C4-2B (cell line): ENCODE results near the gene GPR157.
A peak's percentile ranks its signal among the peaks of the same experiment; 100 is the strongest.

ENCODE experiments used
- H3K27ac ChIP-seq: fragments of 450-650 bp; 2 replicates; pipeline ENCODE4 v1.5.1; 2017
- ZFX ChIP-seq: fragments of 450-650 bp; IDR thresholded peaks from 2 replicates; pipeline ENCODE4 v1.6.1; 2017
- TF ChIP-seq, protein P1 (sequence below): fragments of 450-650 bp; conservative IDR thresholded peaks from 2 replicates; pipeline ENCODE4 v1.5.1; 2017; ENCODE audit warnings: mild to moderate bottlenecking

Gene GPR157

DNA sequence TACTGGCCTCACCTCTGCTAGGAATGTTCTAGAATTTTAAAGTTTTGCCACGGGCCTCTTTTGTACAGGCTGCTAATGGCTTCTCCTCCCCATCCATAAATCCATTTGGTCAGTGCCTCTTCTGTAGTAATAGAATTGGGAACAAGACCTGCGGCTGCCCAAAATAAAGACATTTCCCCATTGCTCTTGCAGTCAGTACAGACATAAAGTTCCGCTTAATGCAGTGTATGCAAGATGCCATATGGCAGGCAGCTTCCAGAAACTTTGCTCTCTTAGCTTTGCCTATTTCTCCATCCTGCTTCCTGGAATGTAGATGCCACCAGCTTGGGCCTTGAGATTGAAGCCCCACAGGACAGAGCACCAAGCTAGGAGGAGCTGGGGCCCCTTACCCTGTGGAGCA is 55.8 kb downstream of the GPR157 start:
- TF ChIP-seq, protein P1, sequence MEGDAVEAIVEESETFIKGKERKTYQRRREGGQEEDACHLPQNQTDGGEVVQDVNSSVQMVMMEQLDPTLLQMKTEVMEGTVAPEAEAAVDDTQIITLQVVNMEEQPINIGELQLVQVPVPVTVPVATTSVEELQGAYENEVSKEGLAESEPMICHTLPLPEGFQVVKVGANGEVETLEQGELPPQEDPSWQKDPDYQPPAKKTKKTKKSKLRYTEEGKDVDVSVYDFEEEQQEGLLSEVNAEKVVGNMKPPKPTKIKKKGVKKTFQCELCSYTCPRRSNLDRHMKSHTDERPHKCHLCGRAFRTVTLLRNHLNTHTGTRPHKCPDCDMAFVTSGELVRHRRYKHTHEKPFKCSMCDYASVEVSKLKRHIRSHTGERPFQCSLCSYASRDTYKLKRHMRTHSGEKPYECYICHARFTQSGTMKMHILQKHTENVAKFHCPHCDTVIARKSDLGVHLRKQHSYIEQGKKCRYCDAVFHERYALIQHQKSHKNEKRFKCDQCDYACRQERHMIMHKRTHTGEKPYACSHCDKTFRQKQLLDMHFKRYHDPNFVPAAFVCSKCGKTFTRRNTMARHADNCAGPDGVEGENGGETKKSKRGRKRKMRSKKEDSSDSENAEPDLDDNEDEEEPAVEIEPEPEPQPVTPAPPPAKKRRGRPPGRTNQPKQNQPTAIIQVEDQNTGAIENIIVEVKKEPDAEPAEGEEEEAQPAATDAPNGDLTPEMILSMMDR: no peak
- no peak for TF ChIP-seq ZFX
- no peak overlapping the region for H3K27ac ChIP-seq

DNA sequence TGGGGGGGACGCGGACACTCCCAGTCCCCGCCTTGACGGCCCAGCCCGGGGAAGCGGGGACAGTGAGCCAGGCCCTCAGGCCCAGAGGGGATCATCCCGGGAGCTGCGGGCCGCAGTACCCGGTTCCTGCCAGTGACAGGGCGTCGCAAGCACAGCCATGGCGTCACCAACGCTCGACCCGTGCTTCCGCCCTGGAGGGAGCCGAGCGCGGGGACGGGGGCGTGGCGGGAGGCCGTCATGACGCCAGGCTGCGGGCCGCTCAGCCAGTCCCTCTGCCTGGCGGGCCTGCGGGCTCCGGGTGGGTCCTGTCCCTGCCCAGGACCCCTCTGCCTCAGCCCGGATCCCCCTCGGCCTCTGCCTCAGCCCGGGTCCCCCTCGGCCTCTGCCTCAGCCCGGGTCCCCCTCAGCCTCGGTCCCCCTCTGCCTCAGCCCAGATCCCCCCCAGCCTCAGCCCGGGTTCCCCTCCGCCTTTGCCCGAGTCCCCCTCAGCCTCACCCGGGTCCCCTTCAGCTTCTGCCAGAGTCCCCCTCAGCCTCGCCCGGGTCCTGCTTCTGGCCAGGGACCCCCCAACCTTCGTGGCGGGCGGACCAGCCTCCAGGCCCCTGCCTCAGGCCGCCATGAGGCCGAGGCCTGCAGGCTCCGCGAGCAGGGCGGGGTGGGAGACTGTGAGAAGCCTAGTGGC is 57.2 kb downstream of the GPR157 start:
- TF ChIP-seq, protein P1: no peak
- no peak for TF ChIP-seq ZFX
- H3K27ac ChIP-seq: peak overlapping the region; percentile 36

- peak overlapping the region; percentile 36 for H3K27ac ChIP-seq
- TF ChIP-seq, protein P1: no peak
- TF ChIP-seq ZFX: no peak
Observed at GRCh38 chr1:9070486-9070885, 58.4 kb downstream of the GPR157 start.

- no peak for TF ChIP-seq ZFX
Observed at GRCh38 chr1:9069326-9070100, 59.4 kb downstream of the GPR157 start, which contains the start of gene SLC2A5. Gene SLC2A5, minus strand, starts transcription at chr1:9069635. Its CDS starts 99 bp downstream, at chr1:9069536.

DNA sequence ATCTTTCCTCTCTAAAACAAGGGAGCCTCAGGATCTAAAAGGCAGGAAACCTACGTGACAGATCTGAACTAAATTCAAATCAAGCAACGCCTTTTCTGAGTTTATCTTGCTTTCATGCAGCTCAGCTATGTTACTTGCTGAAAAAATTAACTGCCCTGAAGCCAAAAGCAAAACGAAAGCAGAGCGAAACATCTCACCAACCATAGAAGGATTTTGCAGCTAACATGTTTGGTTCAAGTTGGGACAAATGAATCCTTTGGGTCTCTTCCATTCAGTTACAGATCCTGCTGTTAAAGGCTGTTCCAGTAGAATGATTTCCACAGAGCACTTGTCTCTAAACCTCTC is 59.9 kb downstream of the GPR157 start:
- H3K27ac ChIP-seq: no peak overlapping the region

More at GRCh38 chr1:9069326-9070100, 59.4 kb downstream of the GPR157 start, which contains the start of gene SLC2A5:
- H3K27ac ChIP-seq: peak within 1 kb of the TSS; percentile 36

GRCh38 chr1:9066945-9067807 is 61.7 kb downstream of the GPR157 start:
- H3K27ac ChIP-seq: no peak overlapping the region
- TF ChIP-seq, protein P1: no peak
- TF ChIP-seq ZFX: no peak

More for the DNA sequence above, 59.9 kb downstream of the GPR157 start:
- TF ChIP-seq, protein P1: no peak

DNA sequence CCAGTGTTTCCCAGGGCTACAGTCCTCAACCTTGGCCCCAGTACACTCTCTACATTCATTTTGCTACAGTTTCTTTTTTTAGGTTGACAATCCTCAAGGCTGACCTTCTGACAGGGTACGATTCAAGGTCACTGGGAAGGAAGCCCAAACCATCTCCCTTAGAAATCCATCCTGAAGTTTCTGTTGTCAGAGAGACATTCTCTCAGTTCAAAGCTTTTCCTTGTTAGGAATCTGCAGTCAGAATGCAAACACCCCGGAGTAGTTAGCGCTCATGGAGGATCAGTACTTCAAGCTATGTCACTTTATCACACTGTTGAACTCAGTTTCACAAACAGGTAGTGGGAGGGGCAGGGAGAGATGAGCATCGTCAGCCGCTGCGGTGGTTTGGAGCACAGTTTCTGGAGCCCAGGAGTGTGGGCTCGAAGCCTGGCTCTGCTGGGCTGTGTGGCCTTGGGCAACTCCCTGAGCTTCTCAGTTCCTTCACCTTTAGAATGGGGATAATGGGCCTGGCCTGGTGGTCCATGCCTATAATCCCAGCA is 63.6 kb downstream of the GPR157 start:
- H3K27ac ChIP-seq: no peak overlapping the region
- TF ChIP-seq ZFX: no peak
- TF ChIP-seq, protein P1: no peak
